Natural killer cell (primary cell): ENCODE measurements around the gene RFESD. TPM values are rescaled to one million over a fixed set of nuclear protein-coding genes. Genes with fewer than 3 reads are reported as not detected.

ENCODE experiments used
- ATAC-seq, 3 donors: fragments of 150-1000 bp in 2 of 3; fragments of 200-7000 bp in 1 of 3; cut with Tn5 transposase; 1 replicate in 1 of 3; 2 replicates in 2 of 3; pipeline ENCODE4 v1.10.0; 2021; ENCODE audit warnings: mild to moderate bottlenecking in 2 of 3, moderate library complexity in 2 of 3
- DNase-seq, 2 donors: peaks; one replicate each; pipeline versions ENCODE4 v3.0.0 to v3.0.0-alpha.2; 2013 to 2021; ENCODE audit warnings: mixed read lengths in 1 of 2
- H3K27ac ChIP-seq: one replicate; pipeline ENCODE4 v1.5.1; 2013; ENCODE audit warnings: mild to moderate bottlenecking, low read length
- H3K27me3 ChIP-seq: one replicate; pipeline ENCODE4 v1.6.1; 2013; ENCODE audit warnings: low read length; ENCODE audit not compliant: control insufficient read depth, insufficient read depth
- H3K36me3 ChIP-seq: one replicate; pipeline ENCODE4 v1.6.1; 2013; ENCODE audit warnings: low read length; ENCODE audit not compliant: control insufficient read depth, insufficient read depth
- H3K4me1 ChIP-seq: one replicate; pipeline ENCODE4 v1.6.1; 2013; ENCODE audit warnings: low read length; ENCODE audit not compliant: control insufficient read depth, insufficient read depth
- H3K4me3 ChIP-seq: one replicate; pipeline ENCODE4 v1.5.1; 2013; ENCODE audit warnings: low read length
- H3K9me3 ChIP-seq: one replicate; pipeline ENCODE4 v1.6.1; 2013; ENCODE audit warnings: low read length; ENCODE audit not compliant: control insufficient read depth, insufficient read depth
- H3K27ac Mint-ChIP-seq, 2 donors: one replicate each; pipeline ENCODE4 v1.8.0; 2022; ENCODE audit warnings: mild to moderate bottlenecking in 2 of 2, mixed read lengths in 2 of 2, moderate library complexity in 1 of 2
- H3K27me3 Mint-ChIP-seq, 2 donors: one replicate each; pipeline ENCODE4 v1.8.0; 2022; ENCODE audit warnings: low read depth in 2 of 2, mixed read lengths in 2 of 2
- H3K36me3 Mint-ChIP-seq: one replicate; pipeline ENCODE4 v1.8.0; 2022; ENCODE audit warnings: mixed read lengths
- H3K4me1 Mint-ChIP-seq, 2 donors: one replicate each; pipeline ENCODE4 v1.8.0; 2022; ENCODE audit warnings: mixed read lengths in 2 of 2
- H3K4me3 Mint-ChIP-seq: one replicate; pipeline ENCODE4 v1.8.0; 2022; ENCODE audit warnings: mild to moderate bottlenecking, moderate library complexity, mixed read lengths
- H3K9me3 Mint-ChIP-seq, 2 donors: one replicate each; pipeline ENCODE4 v1.8.0; 2022; ENCODE audit warnings: mixed read lengths in 2 of 2
- CTCF ChIP-seq: fragments of 200-600 bp; IDR thresholded peaks from one replicate; pipeline ENCODE4 v1.8.0; 2022; ENCODE audit warnings: antibody characterized with exemption
- WGBS: methylation state at CpG from one replicate; pipeline ENCODE4 v1.1.7; 2013; ENCODE audit warnings: missing lambda C conversion rate; ENCODE audit not compliant: insufficient coverage; 5-methylcytosine and 5-hydroxymethylcytosine counted together
- intact Hi-C: fragments of 100-400 bp; cut with micrococcal nuclease; formaldehyde crosslinking; loops from one replicate; pipeline ENCODE4 v1.14.2; 2022
- total RNA-seq, 4 donors: library from RNA; stranded (reverse); fragments of 120-200 nt in 1 of 4; gene quantifications; one replicate each; pipeline versions ENCODE4 v1.2.3 to v1.2.4, GENCODE V29; 2013 to 2022

The RFESD gene
- total RNA-seq, 3 donors from 2014 or later (not counting 1 experiment from before 2014, with no cell fraction given), result 0.96 to 1.5 (median 1.4) TPM

DNA sequence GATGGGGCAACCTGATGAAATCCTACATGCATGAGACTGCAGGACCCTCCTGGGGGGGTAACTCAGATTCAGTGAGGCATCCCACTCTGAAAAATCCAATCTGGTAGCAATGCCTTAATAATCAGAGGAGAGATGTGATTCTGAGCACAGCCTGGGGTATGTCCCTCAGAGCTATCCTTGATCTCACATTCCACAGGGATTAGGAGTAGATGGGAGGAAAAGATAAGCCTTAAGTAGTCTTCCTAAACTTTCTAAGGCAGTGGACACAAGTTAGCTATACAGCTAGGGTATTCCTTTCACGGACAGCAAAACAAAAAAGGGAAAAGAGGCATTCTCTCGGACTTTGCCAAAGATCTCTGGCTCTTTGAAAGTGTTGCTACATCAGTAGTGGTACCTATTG is 40.1 kb downstream of the RFESD start:
- no peaks in the 10 kb centered on the region for H3K27me3 ChIP-seq
- no peak for ATAC-seq
- H3K27ac Mint-ChIP-seq, result no peak overlapping the region
- no peak overlapping the region for H3K4me3 Mint-ChIP-seq
- H3K36me3 Mint-ChIP-seq, result no peaks in the 10 kb centered on the region
- DNase-seq, result no peak
- H3K27me3 Mint-ChIP-seq, result peaks cover 0 to 3% of the 10 kb centered on the region in 2 donors
- no peaks in the 10 kb centered on the region for H3K4me1 Mint-ChIP-seq
- no peak overlapping the region for H3K4me3 ChIP-seq
- intact Hi-C loops, result no loop called here
- no peak overlapping the region for H3K27ac ChIP-seq
- no peaks in the 10 kb centered on the region for H3K9me3 ChIP-seq
- TF ChIP-seq CTCF, result no peak
- H3K36me3 ChIP-seq, result no peaks in the 10 kb centered on the region
- 87% methylated on average over 2 of the region's 2 CpGs for WGBS
- no peaks in the 10 kb centered on the region for H3K4me1 ChIP-seq
- H3K9me3 Mint-ChIP-seq, result no peaks in the 10 kb centered on the region

DNA sequence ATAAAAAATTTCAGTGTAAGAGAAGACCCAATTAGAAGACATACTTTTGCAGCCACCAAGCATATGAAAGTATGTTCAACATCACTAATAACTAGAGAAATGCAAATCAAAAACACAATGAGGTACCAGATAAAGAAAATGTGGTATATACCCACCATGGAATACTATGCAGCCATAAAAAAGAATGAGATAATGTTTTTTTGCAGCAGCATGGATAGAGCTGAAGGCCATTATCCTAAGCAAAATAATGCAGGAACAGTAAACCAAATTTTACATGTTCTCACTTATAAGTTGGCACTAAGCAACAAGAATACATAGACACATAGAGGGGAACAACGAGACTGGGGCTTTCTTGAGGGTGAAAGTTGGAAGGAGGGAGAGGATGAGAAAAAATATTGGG is 43.1 kb downstream of the RFESD start:
- H3K4me3 Mint-ChIP-seq, result no peak overlapping the region
- WGBS, result no CpG with 5 or more reads among the region's 1 CpG
- no peak for TF ChIP-seq CTCF
- Histone ChIP-seq H3K4me1 (no peaks in the 10 kb centered on the region), H3K9me3 (no peaks in the 10 kb centered on the region), H3K36me3 (no peaks in the 10 kb centered on the region), H3K4me3 (no peak overlapping the region), H3K27me3 (no peaks in the 10 kb centered on the region), H3K27ac (no peak overlapping the region)
- no peaks in the 10 kb centered on the region for H3K27me3 Mint-ChIP-seq
- no peak overlapping the region for H3K27ac Mint-ChIP-seq
- no peak for ATAC-seq
- no peaks in the 10 kb centered on the region for H3K4me1 Mint-ChIP-seq
- DNase-seq, result no peak
- no peaks in the 10 kb centered on the region for H3K36me3 Mint-ChIP-seq
- no peaks in the 10 kb centered on the region for H3K9me3 Mint-ChIP-seq
- intact Hi-C loops, result no loop called here

DNA sequence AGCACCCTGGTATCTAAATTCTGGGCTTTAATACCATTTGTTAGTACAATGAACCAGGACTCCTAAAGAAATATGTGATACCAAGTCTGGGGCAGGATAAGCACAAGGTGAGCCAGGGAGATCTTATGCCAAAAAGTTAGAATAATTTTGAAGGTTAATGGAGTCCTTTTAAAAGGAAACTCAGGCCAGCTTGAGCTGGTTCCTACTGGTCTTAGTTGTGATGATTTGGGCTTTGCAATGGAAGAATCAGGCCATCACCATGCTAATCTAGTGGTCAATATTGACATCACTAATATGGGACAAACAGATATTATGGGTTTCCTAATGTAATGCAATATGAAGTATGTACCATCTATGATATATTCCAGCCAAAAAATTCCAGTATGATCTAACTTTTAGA is 43.8 kb downstream of the RFESD start:
- no peak for TF ChIP-seq CTCF
- Histone ChIP-seq H3K4me3 (no peak overlapping the region), H3K27ac (no peak overlapping the region), H3K9me3 (no peaks in the 10 kb centered on the region), H3K36me3 (no peaks in the 10 kb centered on the region), H3K4me1 (no peaks in the 10 kb centered on the region), H3K27me3 (no peaks in the 10 kb centered on the region)
- Mint-ChIP-seq H3K27me3 (no peaks in the 10 kb centered on the region), H3K4me1 (no peaks in the 10 kb centered on the region), H3K27ac (no peak overlapping the region), H3K9me3 (no peaks in the 10 kb centered on the region), H3K4me3 (no peak overlapping the region), H3K36me3 (no peaks in the 10 kb centered on the region)
- ATAC-seq (no peak), DNase-seq (no peak)
- intact Hi-C loops, result no loop called here

DNA sequence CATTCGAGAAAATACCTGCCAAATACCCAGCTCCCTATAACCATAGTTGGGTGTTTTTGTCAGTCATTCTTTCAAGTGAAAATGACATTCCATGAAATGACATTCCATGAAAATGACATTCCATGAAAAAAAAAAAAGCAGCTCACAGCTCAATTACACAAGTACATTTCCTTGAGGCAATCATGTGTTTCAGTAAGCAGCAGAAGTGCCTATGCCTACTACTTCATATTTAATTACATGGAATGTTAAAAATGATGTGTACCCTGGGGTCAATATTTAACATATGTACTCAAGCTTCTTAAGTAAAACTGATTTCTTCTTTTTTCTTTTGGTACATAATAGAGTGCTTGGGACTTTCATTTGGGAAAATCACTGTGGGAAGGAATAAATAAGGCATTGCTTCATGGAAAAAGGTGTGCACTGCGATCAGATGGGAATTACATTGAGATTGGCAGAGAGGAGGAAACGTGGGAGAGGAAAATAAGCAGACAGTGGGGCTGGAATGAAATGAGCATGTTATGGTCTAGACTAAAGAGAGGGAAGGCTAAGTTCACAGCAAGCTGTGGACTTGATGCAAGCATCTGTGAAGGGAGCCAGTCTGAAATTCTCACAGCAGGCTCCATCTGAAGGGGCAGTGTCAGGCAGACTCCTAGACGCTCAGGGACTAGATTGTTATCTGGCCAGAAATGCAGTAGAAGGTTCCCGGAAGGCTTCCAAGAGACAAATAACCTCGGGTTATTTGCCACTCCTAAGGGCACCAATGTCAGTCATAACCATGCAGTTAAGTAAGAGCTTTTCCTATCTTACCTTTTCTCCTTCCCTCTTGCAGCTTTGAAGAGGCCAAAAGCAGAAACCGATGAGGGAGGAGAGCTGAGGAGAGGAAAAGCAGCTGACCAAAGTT is 51.5 kb downstream of the RFESD start:
- 83% methylated on average over 6 of the region's 7 CpGs for WGBS
- no peak for DNase-seq
- H3K4me1 Mint-ChIP-seq, result no peaks in the 10 kb centered on the region
- Histone ChIP-seq H3K4me3 (no peak overlapping the region), H3K9me3 (no peaks in the 10 kb centered on the region), H3K27ac (no peak overlapping the region), H3K4me1 (no peaks in the 10 kb centered on the region), H3K36me3 (no peaks in the 10 kb centered on the region), H3K27me3 (no peaks in the 10 kb centered on the region)
- intact Hi-C loops, result no loop called here
- H3K4me3 Mint-ChIP-seq, result no peak overlapping the region
- no peak overlapping the region for H3K27ac Mint-ChIP-seq
- H3K27me3 Mint-ChIP-seq, result no peaks in the 10 kb centered on the region
- H3K36me3 Mint-ChIP-seq, result no peaks in the 10 kb centered on the region
- no peak for TF ChIP-seq CTCF
- no peaks in the 10 kb centered on the region for H3K9me3 Mint-ChIP-seq
- ATAC-seq, result no peak
